Measurements from ENCODE around the gene DNAAF5. TPM values are rescaled to one million over a fixed set of nuclear protein-coding genes. Genes with fewer than 3 reads are reported as not detected.

DNAAF5 gene
- total and polyA plus RNA-seq, 2 of the 13 experiments (the other 11 are each of a cell fraction or from before 2014, with no cell fraction given) = 11.9 to 21.5 TPM

GRCh38 chr7:726084-726853 lies at the start of gene DNAAF5 (continued):
- no peak for TF ChIP-seq TEF (CRISPR knock-in tag; IDR thresholded peaks at IDR 0.05)
- no peak for TF ChIP-seq NFAT5 (CRISPR knock-in tag; IDR thresholded peaks at IDR 0.05)
- peak; percentile 92 for TF ChIP-seq RFX3 (CRISPR knock-in tag; IDR thresholded peaks at IDR 0.05)
- TF ChIP-seq CHCHD3 (CRISPR knock-in tag; IDR thresholded peaks at IDR 0.05) = 0 out of 2 replicates have a peak, but pooled peaks have one; percentile 21
- TF ChIP-seq ZNF768 (CRISPR knock-in tag; IDR thresholded peaks at IDR 0.05) = peak; percentile 57; the same call in 1 of the 2 replicates
- TF ChIP-seq HBP1 (CRISPR knock-in tag; IDR thresholded peaks at IDR 0.05; ENCODE audit: low read depth) = peak; percentile 85; the same call in 1 of the 2 replicates
- TF ChIP-seq CBX2 (IDR thresholded peaks at IDR 0.05; ENCODE audit: low read depth, low read length) = no peak
- no peak for TF ChIP-seq CBX2 (CRISPR knock-in tag; IDR thresholded peaks at IDR 0.05; ENCODE audit: low read depth)
- TF ChIP-seq HNRNPUL1 (IDR thresholded peaks at IDR 0.05; ENCODE audit: low read depth, low read length) = no peak
- peak; percentile 62 for TF ChIP-seq SP4 (CRISPR knock-in tag; IDR thresholded peaks at IDR 0.05)
- no peak for TF ChIP-seq TIGD3 (CRISPR knock-in tag; IDR thresholded peaks at IDR 0.05; ENCODE audit: borderline replicate concordance)
- 0 out of 2 replicates have a peak, but pooled peaks have one; percentile 18 for TF ChIP-seq CREB1 (IDR thresholded peaks at IDR 0.05)
- no peak for TF ChIP-seq CREB1 (CRISPR knock-in tag; IDR thresholded peaks at IDR 0.05)
- TF ChIP-seq KLF15 (CRISPR knock-in tag; IDR thresholded peaks at IDR 0.05; ENCODE audit: borderline replicate concordance) = peak; percentile 83; the same call in 1 of the 2 replicates
- TF ChIP-seq ZNF317 (CRISPR knock-in tag; IDR thresholded peaks at IDR 0.05) = peak; percentile 79; the same call in 1 of the 2 replicates
- TF ChIP-seq CBX1 (IDR thresholded peaks at IDR 0.05; ENCODE audit: low read depth) = peak; percentile 62
- peak; percentile 88 for TF ChIP-seq ZGPAT (CRISPR knock-in tag; IDR thresholded peaks at IDR 0.05)
- peak; percentile 60; the same call in 1 of the 2 replicates for TF ChIP-seq POGZ (CRISPR knock-in tag; IDR thresholded peaks at IDR 0.05)
- TF ChIP-seq KDM5B (CRISPR knock-in tag; IDR thresholded peaks at IDR 0.05; ENCODE audit: borderline replicate concordance) = peak; percentile 91
- TF ChIP-seq JDP2 (CRISPR knock-in tag; IDR thresholded peaks at IDR 0.05; ENCODE audit: borderline replicate concordance) = no peak

Measured in HepG2 (cell line).